HG03135 (cell line): ENCODE results near the gene ZNF740.

Experiments used
- ATAC-seq: cut with Tn5 transposase; IDR thresholded peaks from one replicate; pipeline ENCODE4 v1.9.1; 2021; ENCODE audit warnings: mild to moderate bottlenecking, moderate library complexity; ENCODE audit not compliant: unreplicated experiment

Gene ZNF740

GRCh38 chr12:53241623-53242412 lies 61.3 kb downstream of the ZNF740 start:
- ATAC-seq = no peak

- ATAC-seq = no peak
Measured at GRCh38 chr12:53244337-53244736, 63.8 kb downstream of the ZNF740 start.
